HG03439 (cell line): ENCODE measurements around the gene FAM98B.

ENCODE experiments used
- ATAC-seq: cut with Tn5 transposase; IDR thresholded peaks from one replicate; pipeline ENCODE4 v1.9.1; 2021; ENCODE audit warnings: mild to moderate bottlenecking, moderate library complexity; ENCODE audit not compliant: unreplicated experiment

Gene FAM98B

GRCh38 chr15:38460543-38460942 lies 6.6 kb downstream of the FAM98B start:
- no peak for ATAC-seq

GRCh38 chr15:38461066-38461833 lies 7.3 kb downstream of the FAM98B start:
- ATAC-seq: peak; percentile 65

- no peak for ATAC-seq
Measured at GRCh38 chr15:38463893-38464292, 10.0 kb downstream of the FAM98B start.

- ATAC-seq: no peak
Measured at GRCh38 chr15:38464675-38465074, 10.7 kb downstream of the FAM98B start.

DNA sequence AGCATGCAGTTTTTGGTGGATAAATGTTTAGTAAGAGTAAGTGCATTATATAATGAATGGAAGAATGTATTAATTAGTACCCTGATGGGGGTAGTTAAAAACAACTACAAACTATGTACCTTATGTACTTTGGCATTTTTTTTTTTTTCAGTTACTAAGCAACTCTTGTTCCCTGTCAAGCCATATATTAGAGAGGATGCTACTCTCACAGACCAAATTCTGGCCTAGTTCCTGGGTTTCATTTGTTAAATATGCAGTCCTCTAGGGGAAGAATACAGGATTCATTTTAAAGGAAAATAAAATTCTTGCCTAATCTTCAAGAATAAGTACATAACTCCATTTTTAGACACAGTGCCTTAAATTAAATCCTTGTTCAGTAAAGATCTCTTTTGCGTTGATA lies 16.9 kb downstream of the FAM98B start:
- ATAC-seq: no peak

GRCh38 chr15:38471974-38472373 lies 18.0 kb downstream of the FAM98B start:
- no peak for ATAC-seq

DNA sequence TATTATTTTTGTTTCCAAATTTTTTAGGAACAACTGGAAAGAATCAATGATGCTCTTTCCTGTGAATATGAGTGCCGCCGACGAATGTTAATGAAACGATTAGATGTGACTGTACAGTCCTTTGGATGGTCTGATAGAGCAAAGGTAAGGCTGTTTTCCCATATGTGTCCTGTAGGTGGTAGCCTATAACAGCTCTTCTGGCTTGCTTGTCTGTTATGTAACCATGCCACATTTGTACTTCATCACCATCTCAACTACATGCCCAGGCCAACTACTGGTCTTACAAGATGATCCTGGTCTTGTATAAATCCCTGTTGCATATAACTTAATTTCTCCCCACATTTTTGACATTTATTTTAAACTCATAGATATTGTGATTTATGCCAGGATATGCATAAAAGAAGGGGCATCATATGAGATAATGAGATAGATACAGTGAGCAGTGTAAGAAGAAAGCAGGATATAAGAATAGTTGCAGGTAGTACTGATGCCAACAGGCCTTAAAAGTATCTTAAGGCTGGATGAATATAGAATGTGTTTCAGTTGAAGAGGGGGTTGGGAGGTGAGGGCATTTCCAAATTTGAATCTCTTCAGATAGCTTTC lies 20.3 kb downstream of the FAM98B start:
- ATAC-seq: peak; percentile 97

- ATAC-seq: no peak
Measured at GRCh38 chr15:38475361-38475760, 21.4 kb downstream of the FAM98B start.

DNA sequence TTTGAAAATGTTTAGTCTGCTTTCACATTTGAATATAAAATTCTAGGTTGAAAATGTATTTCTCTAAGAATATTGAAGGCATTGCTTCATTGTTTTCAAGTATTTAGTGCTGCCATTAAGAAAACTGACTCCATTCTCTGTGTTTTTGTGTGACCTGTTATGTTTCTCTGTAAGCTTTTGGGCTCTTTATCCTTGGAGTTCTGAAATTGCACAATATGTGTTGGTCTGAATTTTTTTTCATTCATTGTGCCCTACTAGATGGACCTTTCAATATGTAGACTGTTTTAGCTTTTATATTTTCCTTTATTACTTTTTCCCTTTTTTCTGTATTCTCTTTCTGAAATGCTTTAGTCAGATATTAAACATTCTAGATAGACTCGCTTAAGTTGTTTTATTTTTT lies 22.2 kb downstream of the FAM98B start:
- no peak for ATAC-seq

GRCh38 chr15:38477637-38478036 lies 23.7 kb downstream of the FAM98B start:
- ATAC-seq: no peak

GRCh38 chr15:38479266-38479665 lies 25.3 kb downstream of the FAM98B start:
- no peak for ATAC-seq

DNA sequence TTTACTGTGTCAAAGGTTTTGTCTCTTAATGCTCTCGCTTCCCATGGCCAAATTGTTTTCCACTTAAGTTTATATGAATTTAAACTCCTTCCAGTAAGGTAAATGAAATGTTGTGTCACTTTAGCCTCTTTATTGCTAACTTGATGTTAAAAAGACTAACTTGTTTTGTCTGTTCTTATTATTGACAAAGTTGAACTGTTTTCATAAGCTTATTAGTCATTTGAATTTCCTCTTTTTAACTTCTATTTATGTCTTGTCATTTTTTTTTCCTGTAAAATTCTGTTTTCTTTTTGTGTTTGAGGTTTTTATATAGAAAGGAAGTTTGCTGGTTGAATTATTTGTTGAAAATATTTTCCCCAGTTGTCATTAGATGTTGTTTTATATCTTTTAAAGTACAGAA lies 25.8 kb downstream of the FAM98B start:
- ATAC-seq: no peak

GRCh38 chr15:38481113-38481512 lies 27.2 kb downstream of the FAM98B start:
- ATAC-seq: no peak

DNA sequence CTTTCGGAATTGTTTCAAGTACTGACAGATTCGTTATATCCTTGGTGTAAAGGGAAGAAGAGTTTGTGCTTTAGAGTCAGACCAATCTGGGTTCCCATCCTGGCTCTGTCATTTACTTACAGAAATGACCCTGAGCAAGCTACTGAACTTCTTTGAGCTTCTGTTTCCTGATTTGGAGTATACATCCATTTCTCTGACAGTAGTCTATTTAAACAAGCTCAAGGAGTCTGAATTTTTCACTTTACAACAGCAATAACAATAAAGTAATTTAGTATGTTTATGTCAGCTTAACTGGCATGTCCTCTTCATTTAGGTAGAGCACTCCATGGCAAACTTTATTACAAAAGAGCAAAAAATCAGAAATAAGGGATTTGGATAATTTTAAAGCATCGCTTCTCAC lies 27.8 kb downstream of the FAM98B start:
- ATAC-seq: no peak

- no peak for ATAC-seq
Measured at GRCh38 chr15:38482572-38482971, 28.6 kb downstream of the FAM98B start.

DNA sequence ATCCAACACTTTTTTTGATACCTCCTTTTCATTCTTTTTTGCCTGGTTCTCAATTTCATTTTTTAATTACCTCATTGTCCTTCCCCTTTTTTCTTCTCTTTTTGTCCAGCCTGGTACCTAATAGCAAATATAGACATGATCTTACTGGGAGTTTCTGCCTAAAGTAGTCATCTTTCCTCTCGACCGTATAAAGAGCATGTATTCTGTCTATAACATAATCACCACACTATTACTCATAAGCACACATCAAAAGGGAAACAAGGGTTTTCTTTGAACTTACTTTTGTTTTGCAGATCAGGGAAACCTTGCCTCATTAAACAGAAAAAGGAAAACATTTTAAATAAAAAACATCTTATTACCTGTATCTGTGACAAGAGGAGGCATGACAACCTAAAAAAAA lies 33.0 kb downstream of the FAM98B start:
- no peak for ATAC-seq

- ATAC-seq: no peak
Measured at GRCh38 chr15:38487378-38487777, 33.5 kb downstream of the FAM98B start.

DNA sequence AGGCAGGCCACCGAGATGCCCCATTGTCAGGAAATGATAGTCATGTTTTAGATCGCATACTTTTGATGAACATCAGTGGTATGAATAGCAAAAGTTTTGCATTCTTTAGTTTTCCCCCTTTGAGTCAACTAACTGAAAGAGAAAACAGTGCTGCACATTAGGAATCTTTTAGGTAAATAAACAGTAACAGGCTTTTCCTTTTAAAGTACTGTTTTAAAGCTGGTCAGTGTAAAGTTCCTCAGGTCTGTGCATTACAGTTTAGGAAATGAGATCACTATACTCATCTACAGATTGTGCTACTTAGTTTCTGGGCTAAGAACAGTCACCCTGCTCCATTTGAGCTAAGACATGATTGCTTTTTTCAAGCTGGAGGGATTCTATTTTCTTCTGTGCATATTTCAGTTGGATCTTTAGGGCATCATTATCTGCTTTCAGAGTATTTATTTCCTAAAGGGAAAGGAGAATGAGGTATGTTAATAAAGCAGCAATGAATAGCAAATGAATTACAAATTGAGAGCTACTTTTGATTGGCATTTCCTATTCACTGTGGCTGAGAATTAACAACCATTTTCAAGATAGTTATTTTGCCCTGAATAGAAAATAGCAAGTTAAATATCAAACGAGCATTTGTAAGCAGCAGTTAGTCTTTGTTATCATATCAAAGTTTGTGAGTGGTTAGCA lies 36.5 kb downstream of the FAM98B start:
- no peak for ATAC-seq

DNA sequence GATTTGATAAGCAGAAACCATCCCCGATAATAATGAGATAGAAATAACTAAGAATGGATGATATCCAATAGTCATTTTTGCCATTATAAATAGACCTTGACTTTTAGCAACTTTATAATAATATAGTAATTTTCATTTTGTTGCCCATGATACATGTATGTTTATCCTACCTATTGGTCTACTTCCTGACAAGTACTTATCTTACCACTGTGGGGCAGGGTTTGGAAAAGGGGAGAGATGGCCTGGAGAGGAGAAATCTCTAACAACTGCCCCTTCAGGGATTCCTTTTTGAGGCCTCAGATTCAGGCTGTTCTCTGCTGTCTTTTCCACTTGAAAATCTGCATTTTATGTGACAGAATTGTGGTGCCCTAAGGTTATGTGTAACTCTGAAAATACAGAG lies 42.2 kb downstream of the FAM98B start:
- ATAC-seq: no peak

DNA sequence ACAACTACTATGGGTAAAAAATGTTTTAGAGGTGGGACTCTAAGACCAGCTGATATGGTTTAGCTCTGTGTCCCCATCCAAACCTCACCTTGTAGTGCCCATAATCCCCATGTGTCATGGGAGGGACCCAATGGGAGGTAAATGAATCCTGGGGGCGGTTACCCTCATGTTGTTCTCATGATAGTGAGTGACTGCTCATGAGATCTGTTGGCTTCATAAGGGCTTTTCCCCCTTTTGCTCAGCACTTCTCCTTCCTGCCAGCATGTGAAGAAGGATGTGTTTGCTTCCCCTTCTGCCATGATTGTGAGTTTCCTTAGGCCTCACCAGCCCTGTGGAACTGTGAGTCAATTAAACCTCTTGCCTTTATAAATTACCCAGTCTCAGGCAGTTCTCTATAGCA lies 45.7 kb downstream of the FAM98B start:
- ATAC-seq: no peak

GRCh38 chr15:38503496-38503895 lies 49.6 kb downstream of the FAM98B start:
- no peak for ATAC-seq
